B cell (primary cell): ENCODE data around the gene RGS17. TPM values are rescaled to one million over a fixed set of nuclear protein-coding genes. Genes with fewer than 3 reads are reported as not detected.

Experiments
- ATAC-seq: fragments of 200-7000 bp; cut with Tn5 transposase; one replicate; pipeline ENCODE4 v1.10.0; 2021; ENCODE audit warnings: low read depth, mild to moderate bottlenecking, moderate number of reproducible peaks, moderate library complexity
- CTCF ChIA-PET: fragments of 350-600 bp; sonication (Branson Sonifier 250); formaldehyde crosslinking; loops from one replicate; lab custom pipeline; 2021; ENCODE audit warnings: antibody characterized with exemption, inconsistent platforms; lab: Charles Lee
- POLR2A ChIA-PET: fragments of 350-600 bp; sonication (Branson Sonifier 250); formaldehyde crosslinking; loops from one replicate; lab custom pipeline; 2021; ENCODE audit warnings: antibody characterized with exemption; lab: Charles Lee
- DNase-seq: peaks from one replicate; pipeline ENCODE4 v3.0.0; 2013
- H2AFZ ChIP-seq: 2 replicates; pipeline ENCODE4 v1.6.1; 2012; ENCODE audit warnings: mild to moderate bottlenecking, low read depth, low read length; ENCODE audit not compliant: insufficient read depth, poor library complexity, severe bottlenecking
- H3K27ac ChIP-seq, 2 donors: 1 replicate in 1 of 2; 2 replicates in 1 of 2; pipeline ENCODE4 v1.5.1; 2012 to 2013; ENCODE audit warnings: low read length in 2 of 2, mild to moderate bottlenecking in 2 of 2, moderate library complexity in 1 of 2
- H3K27me3 ChIP-seq, 4 experiments: fragments of 200-600 bp in 1 of 4; sonication (generic) in 1 of 4; replicated peaks in 1 of 4; 1 replicate in 2 of 4; 2 replicates in 2 of 4; pipeline versions ENCODE4 v1.6.1 to v1.7.0; 2013 to 2016; ENCODE audit warnings: low read length in 3 of 4, mild to moderate bottlenecking in 2 of 4, mixed read lengths in 1 of 4, moderate library complexity in 1 of 4; ENCODE audit not compliant: insufficient read depth in 4 of 4, control insufficient read depth in 3 of 4; ENCODE audit errors: control extremely low read depth in 1 of 4
- H3K36me3 ChIP-seq, 2 experiments: replicated peaks in 1 of 2; 1 replicate in 1 of 2; 2 replicates in 1 of 2; pipeline versions ENCODE4 v1.6.1 to v1.7.1; 2013; ENCODE audit warnings: low read length in 1 of 2; ENCODE audit not compliant: insufficient read depth in 2 of 2, control insufficient read depth in 1 of 2; ENCODE audit errors: control extremely low read depth in 1 of 2, extremely low read depth in 1 of 2
- H3K4me1 ChIP-seq, 2 donors: fragments of 200-600 bp in 1 of 2; sonication (generic) in 1 of 2; 1 replicate in 1 of 2; 2 replicates in 1 of 2; pipeline versions ENCODE4 v1.5.1 to v1.6.1; 2013 to 2017; ENCODE audit warnings: low read length in 2 of 2; ENCODE audit not compliant: control insufficient read depth in 2 of 2, insufficient read depth in 2 of 2
- H3K4me2 ChIP-seq: replicated peaks from 2 replicates; pipeline ENCODE3; 2012; ENCODE audit warnings: mild to moderate bottlenecking, low read depth, low read length; ENCODE audit not compliant: poor library complexity, severe bottlenecking
- H3K4me3 ChIP-seq, 5 experiments: fragments of 200-600 bp in 1 of 5; sonication (generic) in 1 of 5; 1 replicate in 3 of 5; 2 replicates in 2 of 5; pipeline versions ENCODE4 v1.5.1 to v1.7.0; 2011 to 2016; ENCODE audit warnings: low read length in 4 of 5, mild to moderate bottlenecking in 4 of 5, low read depth in 2 of 5, control low read depth in 1 of 5, moderate library complexity in 1 of 5; ENCODE audit not compliant: insufficient read depth in 1 of 5; ENCODE audit errors: control extremely low read depth in 1 of 5, extremely low read depth in 1 of 5
- H3K79me2 ChIP-seq: fragments of 200-600 bp; sonication (generic); one replicate; pipeline ENCODE4 v1.6.0; 2016; ENCODE audit warnings: low read length; ENCODE audit not compliant: control insufficient read depth, insufficient read depth
- H3K9ac ChIP-seq: fragments of 200-600 bp; sonication (generic); 2 replicates; pipeline ENCODE4 v1.6.1; 2017; ENCODE audit warnings: mild to moderate bottlenecking, low read length, moderate library complexity
- H3K9me3 ChIP-seq, 3 donors: one replicate each; pipeline versions ENCODE4 v1.6.1 to v1.7.1; 2013; ENCODE audit warnings: low read length in 2 of 3; ENCODE audit not compliant: control insufficient read depth in 2 of 3, insufficient read depth in 1 of 3; ENCODE audit errors: control extremely low read depth in 1 of 3
- H4K20me1 ChIP-seq: 2 replicates; pipeline ENCODE4 v1.6.0; 2012; ENCODE audit warnings: mild to moderate bottlenecking, low read length; ENCODE audit not compliant: insufficient read depth, control insufficient read depth, poor library complexity, severe bottlenecking
- H3K27ac Mint-ChIP-seq: one replicate; pipeline ENCODE4 v1.8.0; 2021; ENCODE audit warnings: mixed read lengths
- H3K27me3 Mint-ChIP-seq: one replicate; pipeline ENCODE4 v1.8.0; 2021; ENCODE audit warnings: mixed read lengths
- H3K4me1 Mint-ChIP-seq: one replicate; pipeline ENCODE4 v1.8.0; 2021; ENCODE audit warnings: mixed read lengths
- H3K4me3 Mint-ChIP-seq: one replicate; pipeline ENCODE4 v1.8.0; 2021; ENCODE audit warnings: mixed read lengths
- H3K9me3 Mint-ChIP-seq: one replicate; pipeline ENCODE4 v1.8.0; 2022; ENCODE audit warnings: mixed read lengths; ENCODE audit not compliant: insufficient read depth
- EZH2 ChIP-seq: IDR thresholded peaks from 2 replicates; pipeline ENCODE4 v1.6.1; 2012; ENCODE audit warnings: borderline replicate concordance, low read depth, mild to moderate bottlenecking, moderate library complexity, low read length; ENCODE audit not compliant: insufficient read depth, poor library complexity, severe bottlenecking
- WGBS: methylation state at CpG from one replicate; pipeline ENCODE4 v1.1.5; 2013; ENCODE audit warnings: missing lambda C conversion rate; ENCODE audit not compliant: insufficient coverage; 5-methylcytosine and 5-hydroxymethylcytosine counted together
- intact Hi-C: fragments of 100-400 bp; cut with micrococcal nuclease; formaldehyde crosslinking; loops from one replicate; pipeline ENCODE4 v1.10.0; 2022
- polyA plus RNA-seq: library from polyadenylated mRNA; depleted of rRNA; stranded (reverse); fragments of >200 nt; gene quantifications from 2 replicates; pipeline ENCODE4 v1.2.3, GENCODE V29; 2012
- total RNA-seq, 2 donors: library from RNA; stranded (reverse); fragments of 120-200 nt in 1 of 2; gene quantifications; 1 replicate in 1 of 2; 2 replicates in 1 of 2; pipeline versions ENCODE4 v1.2.3 to v1.2.4, GENCODE V29; 2013 to 2022
- TF ChIP-seq, protein P1 (sequence below): fragments of 200-600 bp; IDR thresholded peaks from one replicate; pipeline ENCODE4 v1.8.0; 2022; ENCODE audit warnings: antibody characterized with exemption, mild to moderate bottlenecking

The RGS17 gene
- total and polyA plus RNA-seq, 2 donors (not counting 1 experiment from before 2014, with no cell fraction given): not detected

DNA sequence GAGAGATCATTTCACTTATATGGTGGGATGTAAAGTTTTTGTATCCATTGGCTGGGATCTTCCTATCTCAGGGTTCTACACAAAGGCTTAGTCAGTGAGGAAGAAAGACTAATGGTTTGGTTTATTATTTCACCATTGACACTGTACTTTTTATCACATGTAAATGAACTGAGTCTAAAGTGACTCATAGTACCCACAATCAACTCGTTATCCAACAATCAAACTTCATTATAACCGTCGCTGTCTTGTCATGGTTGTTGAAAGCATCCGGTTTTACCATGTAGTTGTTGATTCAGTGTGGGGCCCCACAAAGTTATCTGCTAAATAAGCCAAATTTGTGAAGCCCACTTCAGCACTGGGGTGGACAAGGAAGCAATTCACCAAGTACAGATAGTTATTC lies 72.8 kb downstream of the RGS17 start:
- Mint-ChIP-seq H3K27me3 (peaks cover 5% of the 10 kb centered on the region), H3K4me3 (no peak overlapping the region), H3K4me1 (no peaks in the 10 kb centered on the region), H3K9me3 (peaks cover 2% of the 10 kb centered on the region), H3K27ac (no peak overlapping the region)
- WGBS: no CpG with 5 or more reads among the region's 4 CpGs
- Histone ChIP-seq H3K9ac (no peak overlapping the region), H3K4me2 (no peak overlapping the region), H3K27me3 (no peaks in the 10 kb centered on the region), H3K4me1 (no peaks in the 10 kb centered on the region), H4K20me1 (no peaks in the 10 kb centered on the region), H3K79me2 (no peaks in the 10 kb centered on the region), H3K9me3 (peaks cover 0 to 4% (median 0%) of the 10 kb centered on the region in 3 donors), H3K27ac (no peak overlapping the region), H2AFZ (no peak overlapping the region), H3K36me3 (no peaks in the 10 kb centered on the region), H3K4me3 (no peak overlapping the region)
- TF ChIP-seq, protein P1, sequence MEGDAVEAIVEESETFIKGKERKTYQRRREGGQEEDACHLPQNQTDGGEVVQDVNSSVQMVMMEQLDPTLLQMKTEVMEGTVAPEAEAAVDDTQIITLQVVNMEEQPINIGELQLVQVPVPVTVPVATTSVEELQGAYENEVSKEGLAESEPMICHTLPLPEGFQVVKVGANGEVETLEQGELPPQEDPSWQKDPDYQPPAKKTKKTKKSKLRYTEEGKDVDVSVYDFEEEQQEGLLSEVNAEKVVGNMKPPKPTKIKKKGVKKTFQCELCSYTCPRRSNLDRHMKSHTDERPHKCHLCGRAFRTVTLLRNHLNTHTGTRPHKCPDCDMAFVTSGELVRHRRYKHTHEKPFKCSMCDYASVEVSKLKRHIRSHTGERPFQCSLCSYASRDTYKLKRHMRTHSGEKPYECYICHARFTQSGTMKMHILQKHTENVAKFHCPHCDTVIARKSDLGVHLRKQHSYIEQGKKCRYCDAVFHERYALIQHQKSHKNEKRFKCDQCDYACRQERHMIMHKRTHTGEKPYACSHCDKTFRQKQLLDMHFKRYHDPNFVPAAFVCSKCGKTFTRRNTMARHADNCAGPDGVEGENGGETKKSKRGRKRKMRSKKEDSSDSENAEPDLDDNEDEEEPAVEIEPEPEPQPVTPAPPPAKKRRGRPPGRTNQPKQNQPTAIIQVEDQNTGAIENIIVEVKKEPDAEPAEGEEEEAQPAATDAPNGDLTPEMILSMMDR: no peak
- no peak for TF ChIP-seq EZH2
- CTCF ChIA-PET: no interaction called here
- intact Hi-C loops: no loop called here
- POLR2A ChIA-PET: no interaction called here
- ATAC-seq (no peak), DNase-seq (no peak)

DNA sequence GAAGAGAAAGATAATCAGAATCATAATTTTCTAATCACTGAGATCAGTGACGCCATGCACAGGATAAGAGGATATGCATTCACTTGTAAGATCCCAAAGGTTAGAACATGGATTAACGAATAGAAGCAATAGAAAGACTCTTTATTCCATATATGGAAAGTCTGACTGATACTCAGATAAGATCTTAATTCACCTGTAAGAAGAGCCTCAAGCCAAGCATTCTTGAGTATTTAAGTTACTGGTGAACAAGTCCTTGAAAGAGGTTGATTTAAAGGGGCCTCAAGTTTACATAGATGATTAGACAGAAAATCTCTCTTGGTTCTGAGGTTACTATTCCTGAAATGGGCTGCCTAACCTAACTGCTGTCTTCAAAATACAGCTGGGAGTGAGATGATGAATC lies 74.8 kb downstream of the RGS17 start:
- H2AFZ ChIP-seq: no peak overlapping the region
- Mint-ChIP-seq H3K4me1 (no peaks in the 10 kb centered on the region), H3K4me3 (no peak overlapping the region), H3K9me3 (no peaks in the 10 kb centered on the region), H3K27me3 (peaks cover 4% of the 10 kb centered on the region), H3K27ac (no peak overlapping the region)
- intact Hi-C loops: no loop called here
- no CpG with 5 or more reads among the region's 2 CpGs for WGBS
- DNase-seq (no peak), ATAC-seq (no peak)
- H3K9ac ChIP-seq: no peak overlapping the region
- no peaks in the 10 kb centered on the region for H3K4me1 ChIP-seq
- no peak overlapping the region for H3K4me3 ChIP-seq
- TF ChIP-seq, protein P1: no peak
- no peak for TF ChIP-seq EZH2
- no peak overlapping the region for H3K4me2 ChIP-seq
- POLR2A ChIA-PET: no interaction called here
- H3K79me2 ChIP-seq: no peaks in the 10 kb centered on the region
- no peaks in the 10 kb centered on the region for H3K36me3 ChIP-seq
- CTCF ChIA-PET: no interaction called here
- no peak overlapping the region for H3K27ac ChIP-seq
- no peaks in the 10 kb centered on the region for H3K27me3 ChIP-seq
- H3K9me3 ChIP-seq: no peaks in the 10 kb centered on the region
- H4K20me1 ChIP-seq: no peaks in the 10 kb centered on the region
